Fibroblast of upper back skin (primary cell): Measurements from ENCODE around the gene FOXL2.
"Not testable (repeated sequence)": the region's sequence is repeated elsewhere in the genome, so short reads cannot be mapped to it uniquely, and the experiment has no call there.

ENCODE experiments used
- DNase-seq: peaks from one replicate; pipeline ENCODE4 v3.0.0-alpha.2; 2013

Gene FOXL2

GRCh38 chr3:138923531-138923994 lies 23.4 kb downstream of the FOXL2 start:
- DNase-seq: peak; percentile 82

GRCh38 chr3:138922400-138922799 lies 24.5 kb downstream of the FOXL2 start:
- DNase-seq: not testable (repeated sequence)

GRCh38 chr3:138921316-138922292 lies 25.3 kb downstream of the FOXL2 start:
- DNase-seq: peak; percentile 90

DNA sequence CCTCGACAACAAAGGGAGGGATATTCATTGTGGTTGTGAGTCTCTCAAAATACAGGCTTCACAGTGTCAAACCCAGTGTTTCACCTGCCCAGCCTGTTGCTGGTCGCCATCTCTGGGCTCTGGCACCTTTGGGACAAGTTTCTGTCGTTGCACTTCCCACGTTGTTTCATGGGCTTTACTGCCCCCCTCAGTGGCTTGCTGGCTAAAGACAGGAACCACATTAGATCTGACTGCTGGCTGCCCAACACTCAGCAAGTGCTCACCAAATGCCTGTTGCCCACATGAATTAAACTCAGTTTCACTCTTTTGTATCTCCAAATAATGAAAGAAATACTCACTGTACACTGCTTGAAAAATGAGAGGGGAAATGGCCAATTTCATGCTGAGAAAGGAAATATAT lies 27.6 kb downstream of the FOXL2 start:
- DNase-seq: no peak

DNA sequence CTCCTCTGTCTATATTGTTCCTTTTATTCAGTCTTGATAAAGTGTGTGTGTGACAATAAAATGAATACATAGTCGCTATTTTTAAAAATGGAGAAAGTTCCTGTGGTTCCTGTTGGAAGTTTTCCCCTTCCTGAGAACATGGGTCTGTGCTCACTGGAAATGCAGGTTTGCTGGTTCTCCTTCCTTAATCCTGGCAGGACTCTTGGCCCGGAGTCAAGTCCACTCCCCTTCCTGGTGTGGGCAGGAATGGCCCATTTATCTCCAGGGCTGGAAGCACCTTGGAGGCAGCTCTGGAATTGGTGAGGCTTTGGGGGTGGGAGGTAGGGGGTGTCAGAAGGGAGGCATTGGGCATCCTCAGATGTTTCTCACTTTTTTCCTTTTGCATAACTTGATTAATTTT lies 30.1 kb downstream of the FOXL2 start:
- DNase-seq: no peak

- peak; percentile 85 for DNase-seq
Observed at GRCh38 chr3:138915503-138916498, 31.1 kb downstream of the FOXL2 start.

DNA sequence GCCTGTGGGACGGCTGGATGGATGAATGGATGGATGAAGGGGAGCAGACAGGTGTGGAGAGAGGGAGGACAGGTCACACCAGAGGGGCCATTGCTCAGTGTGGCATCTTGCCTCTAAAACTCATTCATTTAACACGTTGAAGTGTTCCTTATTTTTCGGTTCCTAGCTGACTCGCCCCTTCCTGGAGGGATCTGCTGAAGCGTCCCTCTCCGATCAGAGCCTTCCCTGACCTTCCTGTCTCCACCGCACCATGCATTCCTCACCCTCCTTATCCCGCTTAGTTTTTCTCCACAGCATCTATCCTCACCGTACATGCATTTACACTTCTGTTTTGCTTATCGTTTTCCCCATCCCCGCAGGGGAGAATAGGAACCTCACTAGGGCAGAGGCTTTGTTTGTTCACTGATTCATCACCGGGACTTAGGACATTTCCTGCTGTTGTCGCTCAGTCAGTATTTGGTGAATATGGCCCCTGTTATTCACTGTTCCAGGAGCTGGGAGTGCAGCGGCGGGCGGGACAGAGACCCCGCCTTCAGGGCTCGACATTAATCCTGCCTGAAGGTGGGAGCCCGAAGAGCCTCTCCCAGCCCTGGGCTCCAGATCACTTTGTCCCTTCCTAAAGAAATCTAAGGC lies 32.0 kb downstream of the FOXL2 start:
- DNase-seq: no peak

GRCh38 chr3:138913766-138914165 lies 33.2 kb downstream of the FOXL2 start:
- DNase-seq: no peak

- DNase-seq: no peak
Observed at GRCh38 chr3:138912237-138912636, 34.7 kb downstream of the FOXL2 start.

DNA sequence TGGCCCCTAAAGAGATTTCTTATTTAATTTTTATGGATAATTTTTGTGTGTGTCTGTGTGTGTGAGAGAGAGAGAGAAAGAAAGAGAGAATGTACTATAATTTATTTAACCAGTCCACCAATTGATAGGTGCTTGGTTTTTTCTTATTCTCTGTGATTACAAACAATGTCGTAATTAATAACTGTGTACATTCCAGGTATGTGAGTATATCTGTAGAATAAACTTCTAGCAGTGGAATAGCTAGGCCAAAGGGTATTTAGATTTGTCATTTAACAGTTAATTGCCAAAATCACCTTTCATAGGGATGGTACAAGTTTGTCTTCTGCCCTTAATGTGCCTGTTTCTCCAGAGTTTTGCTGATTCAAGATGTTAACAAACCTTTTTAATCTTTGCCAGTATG lies 35.3 kb downstream of the FOXL2 start:
- no peak for DNase-seq

DNA sequence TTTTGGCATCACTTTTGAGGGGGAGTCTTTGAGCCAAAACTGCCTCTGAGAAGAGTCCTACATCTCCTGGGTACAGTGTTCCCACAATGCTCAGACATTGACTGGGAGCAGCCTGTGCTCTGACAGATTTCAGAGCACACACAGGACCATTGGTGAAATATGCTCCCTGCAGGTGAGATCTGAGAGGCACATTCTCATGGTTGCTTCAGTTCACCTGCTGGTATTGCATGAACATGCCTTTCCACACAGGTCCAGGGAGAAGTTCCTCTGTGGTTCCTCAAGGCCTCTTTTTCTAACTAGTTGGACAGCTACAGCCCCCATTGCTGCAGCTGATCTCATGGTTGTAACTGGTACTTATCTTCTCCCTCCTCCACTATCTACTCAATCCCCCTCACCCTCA lies 37.0 kb downstream of the FOXL2 start:
- no peak for DNase-seq

- DNase-seq: no peak
Observed at GRCh38 chr3:138908846-138909245, 38.1 kb downstream of the FOXL2 start.

- no peak for DNase-seq
Observed at GRCh38 chr3:138907539-138907938, 39.4 kb downstream of the FOXL2 start.

GRCh38 chr3:138902171-138902570 lies 44.8 kb downstream of the FOXL2 start:
- no peak for DNase-seq

DNA sequence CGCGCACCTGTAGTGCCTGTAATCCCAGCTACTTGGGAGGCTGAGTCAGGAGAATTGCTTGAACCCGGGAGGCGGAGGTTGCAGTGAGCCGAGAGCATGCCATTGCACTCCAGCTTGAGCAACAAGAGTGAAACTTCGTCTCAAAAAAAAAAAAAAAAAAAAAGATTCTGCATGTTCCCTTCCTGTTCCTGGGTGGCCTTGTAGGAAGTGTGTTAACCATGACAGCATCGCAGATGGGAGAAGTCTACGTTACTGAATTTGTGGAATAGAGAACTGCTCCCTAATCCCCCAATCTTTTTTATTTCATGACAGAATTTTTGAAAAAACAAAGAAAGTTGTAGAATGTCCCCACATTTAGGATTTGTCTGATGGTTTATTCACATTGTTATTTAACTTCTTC lies 45.4 kb downstream of the FOXL2 start:
- DNase-seq: no peak

DNA sequence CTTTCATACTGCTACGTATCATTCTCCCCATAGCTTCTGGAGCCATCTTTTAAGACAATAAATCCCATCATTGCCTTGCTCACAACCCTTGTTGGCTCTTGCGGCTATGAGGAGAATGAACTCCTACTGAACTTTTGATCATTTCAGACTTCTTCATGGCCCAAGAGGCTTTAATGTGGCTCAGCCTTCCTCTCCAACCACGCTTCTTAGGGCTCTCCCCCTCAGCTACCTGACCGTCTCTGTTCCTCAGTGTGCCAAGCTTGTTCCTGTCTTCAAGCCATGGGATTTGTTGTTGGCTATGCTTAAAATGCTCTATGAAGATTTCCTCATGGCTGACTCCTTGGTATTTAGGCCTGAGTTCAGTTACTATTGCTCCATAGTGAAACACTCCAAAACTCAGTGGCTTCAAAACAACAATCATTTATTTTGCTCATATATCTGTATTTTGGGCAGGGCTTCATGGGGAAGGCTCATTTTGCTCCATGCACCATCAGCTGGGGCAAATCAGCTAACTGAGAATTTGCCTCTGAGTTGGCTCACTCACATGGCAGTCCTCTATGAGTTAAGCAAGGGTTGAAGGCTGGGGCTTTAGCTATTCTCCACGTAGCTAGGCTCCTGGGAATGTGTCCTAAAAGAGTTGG lies 47.5 kb downstream of the FOXL2 start:
- no peak for DNase-seq

- DNase-seq: no peak
Observed at GRCh38 chr3:138898708-138899107, 48.2 kb downstream of the FOXL2 start.

DNA sequence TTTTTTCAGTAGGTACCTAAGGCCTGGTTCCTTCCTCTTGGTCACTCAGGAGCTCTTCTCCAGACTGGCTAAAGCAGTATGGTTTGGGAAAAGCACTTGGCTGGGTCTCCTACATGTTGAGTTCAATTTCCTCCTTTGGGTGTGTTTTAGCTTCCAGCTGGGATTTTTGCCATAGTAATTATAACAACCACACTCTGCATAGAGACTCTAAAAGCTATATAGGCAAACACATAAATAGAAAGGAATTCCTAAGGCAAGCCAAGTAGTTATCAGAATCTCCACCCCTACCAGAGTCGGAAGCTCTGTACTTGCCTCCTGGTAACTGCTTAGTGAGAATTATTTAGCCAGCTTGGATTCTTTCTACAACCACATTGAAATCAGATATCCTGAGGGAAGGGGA lies 48.6 kb downstream of the FOXL2 start:
- peak; percentile 80 for DNase-seq
